ENCODE data around the gene UBE2S.

- TF ChIP-seq CTCF (IDR thresholded peaks at IDR 0.05) (no peak), POLR2AphosphoS5 (IDR thresholded peaks at IDR 0.05) (no peak), POLR2A (IDR thresholded peaks at IDR 0.05) (no peak)
These were observed 2.6 kb upstream of the UBE2S start for GRCh38 chr19:55410168-55410567.
